ENCODE measurements around the gene PFN1.

- no peak for TF ChIP-seq CTCF (IDR thresholded peaks at IDR 0.05)
- TF ChIP-seq POLR2A (IDR thresholded peaks at IDR 0.05): no peak
- no peak for TF ChIP-seq EP300 (IDR thresholded peaks at IDR 0.05)
Observed at GRCh38 chr17:4899341-4900230, 48.7 kb downstream of the PFN1 start, which contains the start of gene C17orf107.

Data from ovary (tissue), 3 donors.